ENCODE results near the gene AVP. TPM values are rescaled to one million over a fixed set of nuclear protein-coding genes. Genes with fewer than 3 reads are reported as not detected.
A peak's percentile ranks its signal among the peaks of the same experiment; 100 is the strongest.

The AVP gene
- total and polyA plus RNA-seq, 7 donors: not detected

DNA sequence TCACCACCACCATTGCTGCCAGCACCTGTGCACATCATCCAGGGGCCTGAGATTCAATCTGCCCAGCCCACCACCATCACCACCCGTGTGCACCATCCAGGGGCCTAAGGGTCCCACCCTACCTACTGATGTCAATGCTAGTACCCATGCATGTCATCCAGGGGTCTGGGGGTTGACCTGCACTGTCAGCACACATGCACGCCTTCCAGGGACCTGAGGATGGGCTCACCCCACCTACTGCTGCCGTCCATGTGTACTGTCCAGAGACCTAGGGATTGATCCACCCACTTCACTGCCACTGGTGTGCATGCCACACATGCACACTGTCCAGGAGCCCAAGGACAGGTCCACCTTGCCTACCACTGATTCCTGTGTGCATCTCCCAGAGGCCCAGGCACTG is 25.0 kb downstream of the AVP start:
- intact Hi-C loops (cut with DNase I): no loop called here

DNA sequence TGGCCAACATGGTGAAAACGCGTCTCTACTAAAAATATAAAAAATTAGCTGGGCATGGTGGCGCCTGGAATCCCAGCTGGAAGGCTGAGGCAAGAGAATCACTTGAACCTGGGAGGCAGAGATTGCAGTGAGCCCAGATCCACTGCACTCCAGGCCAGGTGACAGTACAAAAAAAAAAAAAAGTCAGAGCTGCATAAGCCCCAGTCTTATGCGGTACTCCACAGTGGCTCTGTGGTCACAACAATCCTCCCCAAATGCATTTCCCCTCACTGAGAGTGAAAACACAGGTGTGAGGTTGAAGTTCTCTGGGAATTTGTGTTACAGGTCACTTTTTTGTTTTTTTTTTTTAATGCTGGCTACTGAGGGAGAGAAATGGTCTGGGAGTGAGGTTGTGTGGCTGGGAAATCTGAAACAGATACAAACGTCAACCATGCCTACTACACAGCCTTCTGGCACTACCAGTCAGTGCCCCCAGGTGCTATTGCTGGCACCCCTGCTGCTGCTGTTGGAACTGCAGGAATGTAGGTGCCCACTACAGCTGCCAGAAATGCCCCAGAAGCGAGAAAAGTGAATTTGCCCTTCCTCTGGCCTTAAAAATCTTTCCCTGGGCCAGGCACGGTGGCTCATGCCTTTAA is 33.0 kb downstream of the AVP start:
- Histone ChIP-seq H3K27me3 (ENCODE audit: insufficient read depth in 3 of 3, low read length in 2 of 3) (no peaks in the 10 kb centered on the region), H3K4me3 (no peak overlapping the region), H3K36me3 (ENCODE audit: insufficient read depth in 1 of 2, low read depth in 1 of 2) (peaks cover 5 to 36% of the 10 kb centered on the region in 2 donors), H3K4me1 (peaks cover 7% of the 10 kb centered on the region), H3K9me3 (no peaks in the 10 kb centered on the region), H3K27ac (no peak overlapping the region)
- TF ChIP-seq, protein P1, sequence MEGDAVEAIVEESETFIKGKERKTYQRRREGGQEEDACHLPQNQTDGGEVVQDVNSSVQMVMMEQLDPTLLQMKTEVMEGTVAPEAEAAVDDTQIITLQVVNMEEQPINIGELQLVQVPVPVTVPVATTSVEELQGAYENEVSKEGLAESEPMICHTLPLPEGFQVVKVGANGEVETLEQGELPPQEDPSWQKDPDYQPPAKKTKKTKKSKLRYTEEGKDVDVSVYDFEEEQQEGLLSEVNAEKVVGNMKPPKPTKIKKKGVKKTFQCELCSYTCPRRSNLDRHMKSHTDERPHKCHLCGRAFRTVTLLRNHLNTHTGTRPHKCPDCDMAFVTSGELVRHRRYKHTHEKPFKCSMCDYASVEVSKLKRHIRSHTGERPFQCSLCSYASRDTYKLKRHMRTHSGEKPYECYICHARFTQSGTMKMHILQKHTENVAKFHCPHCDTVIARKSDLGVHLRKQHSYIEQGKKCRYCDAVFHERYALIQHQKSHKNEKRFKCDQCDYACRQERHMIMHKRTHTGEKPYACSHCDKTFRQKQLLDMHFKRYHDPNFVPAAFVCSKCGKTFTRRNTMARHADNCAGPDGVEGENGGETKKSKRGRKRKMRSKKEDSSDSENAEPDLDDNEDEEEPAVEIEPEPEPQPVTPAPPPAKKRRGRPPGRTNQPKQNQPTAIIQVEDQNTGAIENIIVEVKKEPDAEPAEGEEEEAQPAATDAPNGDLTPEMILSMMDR (IDR thresholded peaks at IDR 0.05): no peak
- DNase-seq (no peak), ATAC-seq (no peak)
- intact Hi-C loops (cut with DNase I): loop anchor here (2.0 to 5.0 kb wide), 3 partner anchors 61 to 266 kb away; no protein-coding TSS in a partner anchor
- 55 to 66% (median 64%) methylated on average over 7 of the region's 7 CpGs for WGBS, 3 donors

More for the DNA sequence above, 25.0 kb downstream of the AVP start:
- no peaks in the 10 kb centered on the region for H3K36me3 ChIP-seq (ENCODE audit: insufficient read depth in 1 of 2, low read depth in 1 of 2)
- no peak overlapping the region for H3K4me3 ChIP-seq
- TF ChIP-seq, protein P1 (IDR thresholded peaks at IDR 0.05): no peak
- 85 to 98% (median 87%) methylated on average over 3 of the region's 3 CpGs for whole genome bisulfite sequencing, 3 donors
- no peaks in the 10 kb centered on the region for H3K9me3 ChIP-seq
- ATAC-seq: no peak
- DNase-seq: no peak
- H3K27me3 ChIP-seq (ENCODE audit: insufficient read depth in 3 of 3, low read length in 2 of 3): no peaks in the 10 kb centered on the region
- H3K4me1 ChIP-seq: no peaks in the 10 kb centered on the region
- H3K27ac ChIP-seq: no peak overlapping the region

DNA sequence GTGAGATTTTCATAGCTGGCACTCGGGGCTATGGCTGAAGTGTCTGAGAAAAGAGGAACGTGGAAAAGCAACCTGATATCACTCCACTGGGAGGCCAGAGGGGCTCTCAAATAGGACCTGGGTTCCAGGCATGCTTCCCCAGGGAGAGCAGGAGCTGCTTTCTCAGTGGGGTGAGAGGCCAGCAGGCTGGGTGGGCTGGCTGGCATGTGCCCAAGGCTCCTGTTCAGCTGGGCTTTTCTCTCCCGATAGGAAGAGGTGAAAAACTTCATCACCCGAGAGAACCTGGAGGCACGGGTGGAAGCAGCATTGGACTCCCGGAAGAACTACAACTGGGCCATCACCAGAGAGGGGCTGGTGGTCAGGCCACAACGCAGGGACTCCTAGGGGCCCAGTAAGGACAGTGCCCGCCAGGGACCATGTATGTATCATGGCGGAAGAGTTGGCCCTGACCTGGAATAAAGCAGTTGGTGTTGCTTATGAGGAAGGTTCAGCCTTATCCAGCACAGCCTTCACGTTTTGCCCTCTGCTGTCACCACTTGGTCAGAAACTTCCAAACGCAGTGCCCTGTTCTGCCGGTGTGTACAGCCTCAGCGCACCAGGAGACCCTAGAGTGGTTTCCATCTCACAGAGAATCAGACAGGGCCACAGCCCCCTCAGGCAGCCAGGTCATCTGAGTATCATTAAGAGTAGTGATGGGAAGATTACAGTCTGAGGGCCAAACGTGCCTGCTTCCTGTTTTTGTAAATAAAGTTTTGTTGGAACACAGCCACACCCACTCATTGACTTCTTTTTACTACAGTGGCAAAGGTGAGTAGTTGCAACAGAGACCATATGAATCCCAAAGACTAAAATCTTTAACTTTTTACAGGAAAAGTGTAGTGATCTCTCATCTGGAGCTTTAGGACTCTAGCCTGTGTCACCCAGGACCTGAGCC is 36.8 kb downstream of the AVP start:
- H3K27me3 ChIP-seq (ENCODE audit: insufficient read depth in 3 of 3, low read length in 2 of 3): no peaks in the 10 kb centered on the region
- DNase-seq: no peak
- 78 to 83% (median 81%) methylated on average over 14 of the region's 14 CpGs for WGBS, 3 donors

DNA sequence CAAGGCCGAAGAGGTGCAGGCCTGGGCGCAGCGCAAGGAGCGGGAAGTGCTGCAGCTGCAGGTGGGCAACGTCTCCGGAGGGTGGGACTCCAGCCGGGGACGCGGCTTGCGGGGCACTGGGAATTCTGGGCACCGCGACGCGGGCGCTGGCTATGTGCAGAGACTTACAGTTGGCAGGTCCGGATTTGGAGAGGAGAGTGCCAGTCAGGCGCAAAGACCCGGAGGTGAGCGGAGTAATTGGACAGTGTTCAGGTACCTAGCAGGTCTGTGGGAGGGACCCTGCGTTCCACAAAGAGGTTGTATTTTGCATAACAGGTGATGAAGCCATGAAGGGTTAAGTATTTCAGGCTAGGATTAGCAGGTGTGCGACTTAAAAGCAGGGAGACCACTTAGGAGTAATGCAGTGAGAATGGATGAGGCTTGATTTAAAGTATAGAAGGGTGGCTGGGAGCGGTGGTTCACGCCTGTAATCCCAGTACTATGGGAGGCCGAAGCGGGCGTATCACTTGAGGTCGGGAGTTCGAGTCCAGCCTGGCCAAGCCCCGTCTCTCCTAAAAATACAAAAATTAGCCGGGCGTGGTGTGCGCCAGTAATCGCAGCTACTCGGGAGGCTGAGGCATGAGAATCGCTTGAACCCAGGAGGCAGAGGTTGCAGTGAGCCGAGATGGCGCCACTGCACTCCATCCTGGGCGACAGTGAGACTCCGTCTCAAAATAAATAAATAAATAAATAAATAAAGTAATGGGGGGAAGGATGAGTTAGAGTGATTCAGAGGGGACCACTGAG is 37.7 kb downstream of the AVP start:
- H3K36me3 ChIP-seq (ENCODE audit: insufficient read depth in 1 of 2, low read depth in 1 of 2): peaks cover 5 to 36% of the 10 kb centered on the region in 2 donors
- ATAC-seq: no peak
- H3K4me1 ChIP-seq: peaks cover 7% of the 10 kb centered on the region
- intact Hi-C loops (cut with DNase I): loop anchor here in 1 of 2 donors (10.0 kb wide), 1 partner anchor 158 kb away; the partner anchor contains the start of genes DDRGK1 and ITPA
- H3K27ac ChIP-seq: peak overlapping the region; percentile 94
- TF ChIP-seq, protein P1 (IDR thresholded peaks at IDR 0.05): no peak
- DNase-seq: no peak
- H3K9me3 ChIP-seq: no peaks in the 10 kb centered on the region
- no peaks in the 10 kb centered on the region for H3K27me3 ChIP-seq (ENCODE audit: insufficient read depth in 3 of 3, low read length in 2 of 3)
- H3K4me3 ChIP-seq: peak overlapping the region; percentile 98
- 40 to 43% (median 41%) methylated on average over 35 to 39 of the region's 39 CpGs for WGBS, 3 donors

More for the DNA sequence above, 36.8 kb downstream of the AVP start:
- Histone ChIP-seq H3K9me3 (no peaks in the 10 kb centered on the region), H3K4me1 (peaks cover 7% of the 10 kb centered on the region), H3K27ac (no peak overlapping the region), H3K4me3 (peak overlapping the region; percentile 98), H3K36me3 (ENCODE audit: insufficient read depth in 1 of 2, low read depth in 1 of 2) (peaks cover 5 to 36% of the 10 kb centered on the region in 2 donors)
- intact Hi-C loops (cut with DNase I): loop anchor here in 1 of 2 donors (10.0 kb wide), 1 partner anchor 157 kb away; the partner anchor contains the start of genes DDRGK1 and ITPA
- no peak for ATAC-seq
- TF ChIP-seq, protein P1 (IDR thresholded peaks at IDR 0.05): no peak
